Fibroblast of the conjunctiva (primary cell): ENCODE results near the gene WDR6.
"Not testable (repeated sequence)": the region's sequence is repeated elsewhere in the genome, so short reads cannot be mapped to it uniquely, and the experiment has no call there.

ENCODE experiments used
- DNase-seq: peaks from one replicate; pipeline ENCODE4 v3.0.0-alpha.2; 2010; ENCODE audit warnings: low read depth

WDR6 gene

DNA sequence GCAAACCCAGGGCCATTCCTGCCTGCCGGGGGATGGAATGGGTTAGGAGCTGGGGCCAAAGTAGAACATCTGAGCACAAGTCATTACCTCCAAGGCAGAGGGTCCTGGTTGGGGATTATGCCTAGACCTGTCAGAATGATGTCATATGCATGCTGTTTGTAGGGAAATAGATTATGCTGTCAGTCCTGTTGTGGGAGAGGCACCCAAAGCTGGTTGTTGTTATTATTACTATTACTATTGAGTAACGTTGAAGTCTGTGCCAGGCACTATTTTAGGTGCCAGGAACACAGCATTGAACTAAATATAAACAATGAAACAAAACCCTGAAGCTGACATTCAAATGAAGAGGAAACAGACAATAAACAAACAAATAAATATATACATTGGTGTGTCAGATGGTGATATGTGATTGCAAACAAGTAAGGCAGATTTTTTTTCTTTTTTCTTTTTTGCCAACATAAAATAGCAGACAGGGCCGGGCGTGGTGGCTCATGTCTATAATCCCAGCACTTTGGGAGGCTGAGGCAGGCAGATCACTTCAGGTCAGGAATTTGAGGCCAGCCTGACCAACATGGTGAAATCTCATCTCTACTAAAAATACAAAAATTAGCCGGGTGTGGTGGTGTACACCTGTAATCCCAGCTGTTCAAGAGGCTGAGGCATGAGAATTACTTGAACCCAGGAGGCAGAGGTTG is 15.2 kb upstream of the WDR6 start:
- DNase-seq: no peak

DNA sequence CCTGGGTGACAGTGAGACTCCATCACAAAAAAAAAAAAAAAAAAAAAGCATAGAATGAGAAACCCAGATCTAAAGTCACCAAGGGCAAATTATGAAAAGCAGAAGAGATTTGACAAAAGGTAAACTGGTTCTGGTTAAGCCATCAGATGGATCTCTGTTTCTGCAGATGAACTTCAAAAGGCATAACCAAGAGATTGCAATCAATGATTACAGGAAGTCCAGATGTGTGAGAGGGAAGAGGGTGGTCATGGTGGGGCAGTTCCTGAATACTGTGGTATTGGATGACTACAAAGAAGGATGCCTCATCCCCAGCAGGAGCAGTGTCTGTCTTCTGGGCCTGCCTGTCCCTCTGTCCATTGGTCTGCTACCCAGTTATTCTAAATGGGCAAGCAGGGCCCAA is 13.4 kb upstream of the WDR6 start:
- no peak for DNase-seq

DNA sequence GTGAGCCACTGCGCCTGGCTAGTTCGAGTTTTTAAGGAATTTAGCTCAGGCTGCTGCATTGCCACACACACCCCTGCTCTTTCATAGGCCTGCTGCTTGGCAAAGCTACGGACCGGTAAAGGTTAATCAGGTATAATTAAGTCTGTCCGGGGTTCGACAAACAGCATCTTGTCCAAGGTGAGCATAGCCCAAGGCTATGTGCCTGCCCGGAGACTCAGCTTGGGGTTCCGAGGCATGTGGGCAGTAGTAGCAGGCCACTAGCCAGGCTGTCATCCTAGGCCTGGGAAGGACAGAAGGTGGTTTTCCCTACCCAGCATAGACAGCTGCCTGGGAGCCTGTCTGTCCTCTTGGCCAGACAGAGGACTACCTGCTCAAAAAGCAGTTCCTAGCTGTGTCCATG is 10.6 kb upstream of the WDR6 start:
- DNase-seq: no peak

DNA sequence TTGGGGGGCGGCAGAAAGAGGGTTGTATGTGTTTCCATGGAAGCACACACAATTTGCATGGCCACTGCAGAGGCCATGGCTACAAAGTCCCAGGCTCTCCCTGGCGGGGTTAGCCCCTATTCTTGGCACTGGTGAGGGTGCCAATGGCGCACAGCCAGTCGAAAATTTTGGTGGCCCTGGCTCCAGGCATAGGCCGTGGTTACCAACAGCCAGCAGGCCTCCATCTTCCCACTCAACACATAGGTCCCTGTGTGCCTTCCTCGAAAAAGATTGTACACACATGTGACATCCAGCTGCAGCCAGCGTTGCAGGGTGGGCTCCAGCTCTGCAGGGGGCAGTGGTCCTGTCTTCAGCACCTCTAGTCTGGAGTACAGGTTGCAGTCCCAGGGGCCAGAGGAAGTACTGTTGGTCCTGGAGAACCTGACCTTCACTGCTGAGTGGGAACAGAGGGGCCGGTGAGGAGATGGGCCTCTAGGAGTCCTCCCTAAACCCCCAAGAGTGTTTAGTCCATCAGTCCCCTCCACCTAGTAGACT is 10.0 kb upstream of the WDR6 start:
- no peak for DNase-seq

DNA sequence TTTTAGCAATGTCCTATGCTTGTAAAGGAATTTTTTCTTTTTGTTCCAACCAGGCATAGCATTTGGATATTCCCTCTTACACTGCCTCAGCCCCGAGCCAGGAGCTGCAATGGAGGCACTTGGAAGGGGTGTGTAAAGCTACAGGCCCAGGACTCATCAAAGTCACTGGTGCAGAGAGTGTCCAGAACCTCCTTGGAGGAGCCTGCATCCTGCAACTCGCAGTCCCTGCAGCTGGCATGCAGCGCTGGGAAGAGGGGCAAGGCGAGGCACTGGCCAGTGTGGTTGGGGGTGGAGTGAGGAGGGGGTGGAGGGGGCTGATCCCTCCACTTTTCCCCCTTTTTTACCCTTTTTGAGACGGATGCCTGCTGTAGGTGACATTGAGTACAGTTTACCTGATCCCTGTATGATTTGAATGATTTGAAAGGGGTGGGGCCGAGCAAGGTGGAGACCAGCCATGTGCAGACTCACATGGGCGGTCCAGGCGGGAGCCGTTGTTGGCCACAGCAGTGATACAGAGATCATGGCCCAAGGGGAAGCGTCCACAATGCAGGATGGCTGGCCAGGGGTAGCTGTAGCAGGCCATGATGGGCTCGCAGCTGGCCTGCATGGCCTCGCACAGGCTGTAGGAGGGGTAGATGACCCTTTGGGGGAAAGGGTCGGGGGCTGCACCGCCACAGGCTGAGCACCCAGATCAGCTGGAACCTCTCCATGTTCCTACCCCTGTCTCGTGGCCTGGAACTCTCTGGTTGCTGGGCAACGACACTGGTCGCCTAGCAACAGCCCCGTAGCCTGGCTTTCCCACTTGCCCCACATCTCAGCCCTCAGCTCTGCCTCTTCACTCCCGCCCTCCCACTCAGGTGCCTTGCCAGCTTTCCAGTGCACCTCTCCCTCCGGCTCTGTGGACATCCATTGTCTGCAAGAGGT is 9.2 kb upstream of the WDR6 start:
- DNase-seq: no peak

DNA sequence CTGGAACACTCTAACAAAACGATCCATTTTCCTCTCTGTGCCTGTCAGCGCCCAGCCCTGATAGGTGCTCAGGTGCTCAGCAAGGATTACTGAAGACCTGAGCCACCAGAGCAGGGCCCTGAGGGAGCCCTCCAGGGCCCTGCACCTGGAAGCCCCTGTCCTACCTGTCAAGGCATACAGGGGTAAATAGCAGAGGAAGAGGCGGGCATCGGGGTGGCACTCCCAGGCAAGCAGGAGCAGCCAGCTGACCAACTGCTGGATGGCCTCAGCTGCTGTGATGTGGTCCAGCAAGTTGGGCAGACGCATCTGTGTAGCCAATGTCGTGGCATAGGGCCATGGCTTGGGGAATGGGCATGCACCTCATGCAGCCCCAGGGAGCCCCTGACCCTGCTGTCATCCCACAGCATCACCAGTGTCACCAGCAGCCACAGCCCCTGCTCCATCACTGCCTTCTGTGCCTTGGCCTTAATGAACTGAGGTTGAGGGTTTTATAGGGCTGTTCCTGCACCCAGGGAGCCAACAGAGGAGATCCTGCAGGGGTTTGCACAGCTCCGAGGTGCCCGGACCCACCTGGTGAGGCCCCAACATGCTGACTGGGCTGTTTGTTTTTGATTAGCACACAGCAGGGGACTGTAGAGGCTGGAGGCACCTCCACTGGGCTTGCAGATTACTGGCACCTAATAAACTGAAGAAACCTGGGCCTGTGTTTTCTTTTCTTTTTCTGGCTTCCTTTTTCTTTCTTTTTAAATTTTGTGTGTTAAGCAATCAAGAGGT is 7.9 kb upstream of the WDR6 start:
- no peak for DNase-seq

DNA sequence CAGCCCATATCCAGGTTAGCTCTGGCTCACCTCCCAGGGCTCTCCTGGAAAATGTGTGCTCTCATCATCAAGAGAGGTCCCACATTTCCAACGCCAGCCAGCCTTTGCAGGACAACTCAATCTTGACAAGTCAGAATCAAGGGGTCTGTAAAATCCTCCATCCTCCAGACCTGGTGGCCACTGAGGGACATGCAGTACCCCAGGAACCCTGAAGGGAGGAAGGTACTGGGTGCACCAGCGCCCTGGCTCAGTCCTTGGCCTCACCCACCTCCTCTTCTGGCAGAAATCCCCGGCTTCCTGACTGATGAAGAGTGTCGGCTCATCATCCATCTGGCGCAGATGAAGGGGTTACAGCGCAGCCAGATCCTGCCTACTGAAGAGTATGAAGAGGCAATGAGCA is 6.0 kb upstream of the WDR6 start:
- DNase-seq: no peak

DNA sequence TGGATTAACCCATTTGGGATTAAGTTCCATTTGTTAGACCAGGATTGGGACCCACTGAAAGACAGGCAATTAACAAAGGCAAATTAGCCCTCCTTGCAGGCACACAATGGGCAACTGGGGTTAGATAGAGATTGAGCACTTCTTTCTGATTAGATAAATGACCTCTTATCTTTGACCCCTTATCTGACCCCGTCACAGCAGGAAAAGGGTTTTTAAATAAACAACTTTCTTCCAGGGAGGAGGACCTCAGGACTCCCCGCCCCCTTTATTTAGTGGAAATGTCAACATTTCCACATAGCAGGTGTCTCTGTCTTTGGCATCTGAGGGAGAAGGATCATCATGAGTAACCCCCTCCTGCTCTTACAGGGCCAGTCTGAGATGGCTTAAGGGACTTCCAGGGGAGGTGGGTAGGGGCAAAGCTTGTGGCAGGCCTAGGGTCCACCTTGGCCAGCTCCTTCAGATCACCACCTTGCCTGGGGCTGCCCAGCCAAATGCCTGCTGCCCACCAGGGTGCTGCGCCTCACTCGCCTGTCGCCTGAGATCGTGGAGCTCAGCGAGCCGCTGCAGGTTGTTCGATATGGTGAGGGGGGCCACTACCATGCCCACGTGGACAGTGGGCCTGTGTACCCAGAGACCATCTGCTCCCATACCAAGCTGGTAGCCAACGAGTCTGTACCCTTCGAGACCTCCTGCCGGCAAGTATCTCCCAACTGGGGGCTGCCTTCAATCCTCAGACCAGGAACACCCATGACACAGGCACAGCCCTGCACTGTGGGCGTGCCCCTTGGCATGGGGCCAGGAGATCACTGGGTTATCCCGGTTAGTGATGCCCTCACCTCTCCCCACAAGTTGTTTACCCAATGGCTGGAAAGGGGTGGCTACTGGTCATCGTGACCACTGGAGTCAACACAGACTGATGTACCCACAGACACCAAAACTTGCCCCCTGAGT is 2.6 kb upstream of the WDR6 start:
- no peak for DNase-seq

DNA sequence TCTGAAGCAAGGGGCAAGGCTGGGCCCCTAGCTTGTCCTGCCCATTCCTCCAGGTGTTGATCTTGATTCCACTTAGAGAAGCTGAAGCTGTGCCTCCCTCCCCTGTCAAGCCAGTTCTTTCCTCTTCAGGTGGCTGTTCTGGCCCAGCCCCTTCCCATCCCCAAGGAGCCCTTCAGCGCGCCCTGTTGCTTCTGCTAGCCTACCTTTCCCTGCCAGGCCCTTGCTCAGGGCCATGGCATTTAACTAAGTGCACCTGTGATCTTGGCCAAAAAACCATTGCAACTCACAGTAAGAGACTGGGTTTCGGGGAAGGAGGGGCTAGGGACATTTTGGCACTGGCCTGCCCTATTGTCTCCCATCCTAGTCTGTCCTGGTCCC is 1.9 kb upstream of the WDR6 start:
- DNase-seq: no peak

DNA sequence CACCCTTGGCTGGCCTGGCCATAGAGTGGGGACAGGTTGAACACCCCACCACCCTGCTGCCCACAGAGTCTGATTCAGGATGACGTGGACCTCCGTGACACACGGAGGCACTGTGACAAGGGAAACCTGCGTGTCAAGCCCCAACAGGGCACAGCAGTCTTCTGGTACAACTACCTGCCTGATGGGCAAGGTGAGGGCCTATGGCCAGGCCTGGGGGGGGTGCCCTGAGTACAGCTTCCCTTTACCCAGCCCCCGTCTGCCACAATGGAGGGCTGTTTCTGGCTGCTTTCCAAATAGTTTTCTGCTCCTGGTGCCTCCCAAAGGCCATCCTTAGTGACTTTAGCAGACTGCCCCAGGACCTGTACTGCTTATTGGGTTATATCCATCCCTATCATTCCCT is 1.2 kb upstream of the WDR6 start:
- DNase-seq: no peak

DNA sequence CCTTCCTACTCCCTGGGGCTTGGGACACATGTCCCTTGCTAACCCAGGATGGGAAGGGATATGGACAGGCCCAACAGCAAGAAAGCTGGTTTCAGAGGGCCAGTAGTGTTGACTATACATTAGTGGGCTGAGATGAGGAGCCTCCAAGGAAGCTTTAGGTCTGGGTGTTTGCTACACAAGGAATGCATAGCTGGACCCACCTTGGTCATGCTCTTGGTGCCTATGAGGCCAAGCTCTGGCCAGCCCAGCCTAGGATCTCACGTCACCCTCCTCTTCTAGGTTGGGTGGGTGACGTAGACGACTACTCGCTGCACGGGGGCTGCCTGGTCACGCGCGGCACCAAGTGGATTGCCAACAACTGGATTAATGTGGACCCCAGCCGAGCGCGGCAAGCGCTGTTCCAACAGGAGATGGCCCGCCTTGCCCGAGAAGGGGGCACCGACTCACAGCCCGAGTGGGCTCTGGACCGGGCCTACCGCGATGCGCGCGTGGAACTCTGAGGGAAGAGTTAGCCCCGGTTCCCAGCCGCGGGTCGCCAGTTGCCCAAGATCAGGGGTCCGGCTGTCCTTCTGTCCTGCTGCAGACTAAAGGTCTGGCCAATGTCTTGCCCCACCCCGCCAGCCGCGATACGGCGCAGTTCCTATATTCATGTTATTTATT is 653 bp upstream of the WDR6 start:
- no peak for DNase-seq

DNA sequence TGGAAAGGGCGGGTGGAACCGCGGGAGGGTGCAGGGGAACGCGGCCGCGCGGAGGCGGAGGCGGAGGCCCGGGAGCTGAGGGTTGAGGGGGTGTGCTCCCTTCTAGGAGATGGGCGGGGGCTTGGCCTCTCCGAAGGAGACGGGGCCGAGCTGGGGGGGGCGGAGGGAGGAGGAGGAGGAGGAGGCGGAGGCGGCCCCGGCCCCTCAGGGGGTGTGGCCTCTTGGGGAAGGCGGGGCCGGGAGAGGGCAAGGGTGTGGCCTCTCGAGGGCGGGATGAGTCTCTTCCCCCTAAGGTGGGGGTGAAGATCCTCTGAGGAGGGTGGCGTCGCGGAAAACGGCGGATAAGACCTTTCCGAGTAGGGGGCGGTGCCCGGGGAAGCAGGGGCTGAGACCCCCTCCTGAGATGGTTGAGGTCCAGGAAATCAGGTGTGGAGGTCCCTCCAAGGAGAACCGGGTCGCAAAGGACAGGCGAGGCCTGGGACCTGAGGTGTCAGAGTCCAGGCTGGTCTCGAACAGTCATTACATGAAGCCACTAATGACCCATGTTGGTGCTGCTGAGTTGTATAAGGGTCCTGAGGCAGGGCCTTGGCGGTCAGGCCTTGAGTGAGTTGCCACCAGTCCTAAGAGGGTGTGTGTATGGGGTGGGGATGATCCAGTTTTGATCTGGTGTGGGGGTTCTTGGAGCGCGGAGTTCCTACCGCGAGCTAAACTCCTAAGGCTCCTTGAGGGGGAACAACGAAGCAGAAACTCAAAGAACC is 759 bp downstream of the WDR6 start:
- DNase-seq: peak; percentile 81

DNA sequence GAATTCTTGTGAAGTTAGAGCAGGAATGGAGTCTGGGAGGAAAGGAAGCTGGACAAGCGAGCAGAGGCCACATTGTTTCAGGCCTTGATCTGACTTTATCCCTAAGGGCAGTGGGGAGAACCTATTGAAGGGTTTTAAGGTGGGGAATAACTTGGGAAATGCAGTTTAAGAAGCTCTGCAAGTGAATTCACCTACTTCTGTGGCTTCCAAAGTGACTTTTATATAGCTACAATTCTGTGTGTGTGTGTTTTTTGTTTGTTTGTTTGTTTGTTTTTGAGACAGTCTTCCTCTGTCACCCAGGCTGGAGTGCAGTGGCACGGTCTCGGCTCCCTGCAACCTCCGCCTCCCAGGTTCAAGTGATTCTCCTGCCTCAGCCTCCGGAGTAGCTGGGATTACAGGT is 1.4 kb downstream of the WDR6 start:
- not testable (repeated sequence) for DNase-seq

DNA sequence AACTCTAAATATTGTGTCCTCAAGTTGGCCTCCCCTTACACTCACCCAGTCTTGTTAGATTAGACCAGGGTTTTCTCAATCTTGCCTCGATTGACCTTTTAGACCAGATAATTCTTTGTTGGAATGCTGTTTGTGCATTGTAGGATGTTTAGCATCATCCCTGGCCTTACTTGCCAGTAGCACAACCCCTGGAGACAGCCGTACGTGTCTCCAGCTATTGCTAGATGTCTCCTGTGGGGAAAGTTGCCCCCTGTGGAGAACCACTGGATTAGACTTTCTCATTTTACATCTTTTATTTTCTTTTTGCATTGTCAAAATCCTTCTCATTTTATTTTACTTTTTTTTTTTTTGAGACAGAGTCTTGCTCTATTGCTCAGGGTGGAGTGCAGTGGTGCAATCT is 2.2 kb downstream of the WDR6 start:
- DNase-seq: no peak

DNA sequence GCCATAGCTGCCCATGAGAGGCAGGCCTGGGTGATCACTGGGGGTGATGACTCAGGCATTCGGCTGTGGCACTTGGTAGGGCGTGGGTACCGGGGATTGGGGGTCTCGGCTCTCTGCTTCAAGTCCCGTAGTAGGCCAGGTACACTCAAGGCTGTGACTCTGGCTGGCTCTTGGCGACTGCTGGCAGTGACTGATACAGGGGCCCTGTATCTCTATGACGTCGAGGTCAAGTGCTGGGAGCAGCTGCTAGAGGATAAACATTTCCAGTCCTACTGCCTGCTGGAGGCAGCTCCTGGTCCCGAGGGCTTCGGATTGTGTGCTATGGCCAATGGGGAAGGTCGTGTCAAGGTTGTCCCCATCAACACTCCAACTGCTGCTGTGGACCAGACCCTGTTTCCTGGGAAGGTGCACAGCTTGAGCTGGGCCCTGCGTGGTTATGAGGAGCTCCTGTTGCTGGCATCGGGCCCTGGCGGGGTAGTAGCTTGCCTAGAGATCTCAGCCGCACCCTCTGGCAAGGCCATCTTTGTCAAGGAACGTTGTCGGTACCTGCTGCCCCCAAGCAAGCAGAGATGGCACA is 5.3 kb downstream of the WDR6 start:
- no peak for DNase-seq

DNA sequence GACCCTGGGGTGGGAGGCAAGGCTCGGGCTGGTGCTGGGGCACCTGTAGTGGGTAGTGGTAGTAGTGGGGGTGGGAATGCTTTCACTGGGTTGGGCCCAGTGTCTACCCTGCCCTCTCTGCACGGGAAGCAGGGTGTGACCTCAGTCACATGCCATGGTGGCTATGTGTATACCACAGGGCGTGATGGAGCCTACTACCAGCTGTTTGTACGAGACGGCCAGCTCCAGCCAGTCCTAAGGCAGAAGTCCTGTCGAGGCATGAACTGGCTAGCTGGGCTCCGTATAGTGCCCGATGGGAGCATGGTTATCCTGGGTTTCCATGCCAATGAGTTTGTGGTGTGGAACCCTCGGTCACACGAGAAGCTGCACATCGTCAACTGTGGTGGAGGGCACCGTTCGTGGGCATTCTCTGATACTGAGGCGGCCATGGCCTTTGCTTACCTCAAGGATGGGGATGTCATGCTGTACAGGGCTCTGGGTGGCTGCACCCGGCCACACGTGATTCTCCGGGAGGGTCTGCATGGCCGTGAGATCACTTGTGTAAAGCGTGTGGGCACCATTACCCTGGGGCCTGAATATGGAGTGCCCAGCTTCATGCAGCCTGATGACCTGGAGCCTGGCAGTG is 6.0 kb downstream of the WDR6 start:
- DNase-seq: no peak

DNA sequence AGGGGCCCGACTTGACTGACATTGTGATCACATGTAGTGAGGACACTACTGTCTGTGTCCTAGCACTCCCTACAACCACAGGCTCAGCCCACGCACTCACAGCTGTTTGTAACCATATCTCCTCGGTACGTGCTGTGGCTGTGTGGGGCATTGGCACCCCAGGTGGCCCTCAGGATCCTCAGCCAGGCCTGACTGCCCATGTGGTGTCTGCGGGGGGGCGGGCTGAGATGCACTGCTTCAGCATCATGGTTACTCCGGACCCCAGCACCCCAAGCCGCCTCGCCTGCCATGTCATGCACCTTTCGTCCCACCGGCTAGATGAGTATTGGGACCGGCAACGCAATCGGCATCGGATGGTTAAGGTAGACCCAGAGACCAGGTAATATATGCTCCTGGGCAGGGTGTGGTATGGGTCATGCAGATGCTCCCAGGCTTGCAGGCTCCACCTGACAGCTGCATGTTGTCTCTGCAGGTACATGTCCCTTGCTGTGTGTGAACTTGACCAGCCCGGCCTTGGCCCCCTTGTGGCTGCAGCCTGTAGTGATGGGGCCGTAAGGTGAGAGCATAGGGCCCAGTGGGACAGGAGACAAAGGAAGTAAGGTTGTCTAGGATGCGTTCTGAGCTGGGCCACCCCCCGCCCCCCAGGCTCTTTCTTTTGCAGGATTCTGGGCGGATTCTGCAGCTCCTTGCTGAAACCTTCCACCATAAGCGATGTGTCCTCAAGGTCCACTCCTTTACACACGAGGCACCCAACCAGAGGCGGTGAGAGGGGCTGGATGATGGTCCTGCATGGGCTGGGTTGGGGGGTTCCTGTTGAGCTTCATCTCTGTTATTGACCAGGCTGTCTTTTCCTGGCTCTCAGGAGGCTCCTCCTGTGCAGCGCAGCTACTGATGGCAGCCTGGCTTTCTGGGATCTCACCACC is 6.8 kb downstream of the WDR6 start:
- no peak for DNase-seq

DNA sequence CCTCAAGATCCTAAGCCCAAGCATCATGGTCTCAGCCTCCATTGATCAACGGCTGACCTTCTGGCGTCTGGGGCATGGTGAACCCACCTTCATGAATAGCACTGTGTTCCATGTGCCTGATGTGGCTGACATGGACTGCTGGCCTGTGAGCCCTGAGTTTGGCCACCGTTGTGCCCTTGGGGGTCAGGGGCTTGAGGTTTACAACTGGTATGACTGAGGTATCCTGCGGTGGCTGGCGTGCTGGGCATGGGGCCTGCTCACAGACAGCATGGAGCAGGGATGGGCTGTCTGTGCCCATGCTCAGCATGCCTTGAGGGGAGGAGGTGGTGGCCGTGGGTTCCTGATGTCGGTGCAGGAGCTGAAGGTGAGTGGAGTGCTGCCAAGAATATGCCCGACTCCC is 7.9 kb downstream of the WDR6 start:
- no peak for DNase-seq
